ENCODE results near the gene SPOCK1.

SPOCK1 gene

GRCh38 chr5:137148159-137148558 lies 351.0 kb downstream of the SPOCK1 start:
- no peak for DNase-seq (ENCODE audit: low spot score)

GRCh38 chr5:137147346-137147745 lies 351.8 kb downstream of the SPOCK1 start:
- no peak for DNase-seq (ENCODE audit: low spot score)

GRCh38 chr5:137146402-137146890 lies 352.7 kb downstream of the SPOCK1 start:
- DNase-seq (ENCODE audit: low spot score), result peak; percentile 80

- DNase-seq (ENCODE audit: low spot score), result no peak
These were observed 353.4 kb downstream of the SPOCK1 start for GRCh38 chr5:137145721-137146120.

GRCh38 chr5:137144656-137145055 lies 354.5 kb downstream of the SPOCK1 start:
- DNase-seq (ENCODE audit: low spot score), result no peak

- no peak for DNase-seq (ENCODE audit: low spot score)
These were observed 356.1 kb downstream of the SPOCK1 start for GRCh38 chr5:137142764-137143605.

- DNase-seq (ENCODE audit: low spot score), result no peak
These were observed 356.8 kb downstream of the SPOCK1 start for GRCh38 chr5:137142346-137142745.

- DNase-seq (ENCODE audit: low spot score), result no peak
These were observed 357.3 kb downstream of the SPOCK1 start for GRCh38 chr5:137141779-137142178.

GRCh38 chr5:137136991-137137632 lies 362.0 kb downstream of the SPOCK1 start:
- DNase-seq (ENCODE audit: low spot score), result no peak

- no peak for DNase-seq (ENCODE audit: low spot score)
These were observed 364.1 kb downstream of the SPOCK1 start for GRCh38 chr5:137134920-137135532.

- no peak for DNase-seq (ENCODE audit: low spot score)
These were observed 369.0 kb downstream of the SPOCK1 start for GRCh38 chr5:137129886-137130680.

GRCh38 chr5:137128012-137128411 lies 371.1 kb downstream of the SPOCK1 start:
- no peak for DNase-seq (ENCODE audit: low spot score)

- no peak for DNase-seq (ENCODE audit: low spot score)
These were observed 372.3 kb downstream of the SPOCK1 start for GRCh38 chr5:137126829-137127228.

- DNase-seq (ENCODE audit: low spot score), result no peak
These were observed 376.6 kb downstream of the SPOCK1 start for GRCh38 chr5:137122558-137122957.

- no peak for DNase-seq (ENCODE audit: low spot score)
These were observed 377.1 kb downstream of the SPOCK1 start for GRCh38 chr5:137122075-137122474.

GRCh38 chr5:137119321-137119720 lies 379.8 kb downstream of the SPOCK1 start:
- no peak for DNase-seq (ENCODE audit: low spot score)

- no peak for DNase-seq (ENCODE audit: low spot score)
These were observed 380.5 kb downstream of the SPOCK1 start for GRCh38 chr5:137118629-137119028.

- DNase-seq (ENCODE audit: low spot score), result no peak
These were observed 384.0 kb downstream of the SPOCK1 start for GRCh38 chr5:137115152-137115551.

GRCh38 chr5:137114529-137114928 lies 384.6 kb downstream of the SPOCK1 start:
- DNase-seq (ENCODE audit: low spot score), result no peak

- DNase-seq (ENCODE audit: low spot score), result no peak
These were observed 385.2 kb downstream of the SPOCK1 start for GRCh38 chr5:137113939-137114338.

GRCh38 chr5:137113161-137113560 lies 386.0 kb downstream of the SPOCK1 start:
- DNase-seq (ENCODE audit: low spot score), result no peak
